Vagina (tissue), 2 donors: Measurements from ENCODE around the gene ADGRD2. TPM values are rescaled to one million over a fixed set of nuclear protein-coding genes. Genes with fewer than 3 reads are reported as not detected.

Experiments used
- DNase-seq, 2 donors: peaks; one replicate each; pipeline ENCODE4 v3.0.0-alpha.2; 2017; ENCODE audit errors: extremely low spot score in 2 of 2
- H3K27ac ChIP-seq: fragments of 200-600 bp; sonication (generic); one replicate; pipeline ENCODE4 v1.5.1; 2019
- H3K27me3 ChIP-seq: fragments of 200-600 bp; sonication (generic); one replicate; pipeline ENCODE4 v1.5.1; 2019
- H3K36me3 ChIP-seq, 2 donors: fragments of 200-600 bp; sonication (generic); one replicate each; pipeline ENCODE4 v1.5.1; 2017 to 2019
- H3K4me1 ChIP-seq: fragments of 200-600 bp; sonication (generic); one replicate; pipeline ENCODE4 v1.5.1; 2019
- H3K4me3 ChIP-seq, 2 donors: fragments of 200-600 bp; sonication (generic); 1 replicate in 1 of 2; 2 replicates in 1 of 2; pipeline ENCODE4 v1.5.1; 2016 to 2019
- H3K9me3 ChIP-seq: fragments of 200-600 bp; sonication (generic); one replicate; pipeline ENCODE4 v1.5.1; 2019
- CTCF ChIP-seq, 3 experiments: fragments of 450-650 bp in 2 of 3; fragments of 200-600 bp in 1 of 3; sonication (generic) in 1 of 3; IDR thresholded peaks; one replicate each; pipeline ENCODE4 v1.5.1; 2017 to 2019; ENCODE audit warnings: antibody characterized with exemption in 3 of 3, mild to moderate bottlenecking in 2 of 3, moderate library complexity in 2 of 3
- POLR2A ChIP-seq, 2 donors: fragments of 450-650 bp; IDR thresholded peaks; one replicate each; pipeline ENCODE4 v1.6.1; 2017; ENCODE audit warnings: antibody characterized with exemption in 2 of 2, mild to moderate bottlenecking in 2 of 2, moderate library complexity in 2 of 2
- POLR2AphosphoS5 ChIP-seq, 2 donors: sonication (generic); formaldehyde crosslinking; IDR thresholded peaks; one replicate each; pipeline ENCODE4 v1.9.0; 2017; ENCODE audit warnings: antibody characterized with exemption in 2 of 2, mild to moderate bottlenecking in 2 of 2, low read depth in 1 of 2; ENCODE audit not compliant: insufficient read depth in 1 of 2
- intact Hi-C: fragments of 100-400 bp; cut with DNase I; formaldehyde crosslinking; loops from one replicate; pipeline ENCODE4 v1.15.1; 2023
- total RNA-seq: library from RNA; depleted of rRNA; stranded (reverse); fragments of >200 nt; gene quantifications from one replicate; pipeline ENCODE4 v1.2.3, GENCODE V29; 2016

Gene ADGRD2
- total RNA-seq, 1 donor from 2014 or later = 4.2 TPM

- TF ChIP-seq CTCF (IDR thresholded peaks at IDR 0.05) = no peak
- TF ChIP-seq POLR2AphosphoS5 (IDR thresholded peaks at IDR 0.05; ENCODE audit: insufficient read depth in 1 of 2, low read depth in 1 of 2) = no peak
- Histone ChIP-seq H3K36me3 (no peaks in the 10 kb centered on the region), H3K4me3 (no peak overlapping the region), H3K4me1 (no peaks in the 10 kb centered on the region), H3K27ac (no peak overlapping the region), H3K9me3 (no peaks in the 10 kb centered on the region), H3K27me3 (peaks cover 3% of the 10 kb centered on the region)
- intact Hi-C loops = no loop called here
- DNase-seq = no peak
Measured at GRCh38 chr9:124489222-124489621, 39.0 kb downstream of the ADGRD2 start.

GRCh38 chr9:124490004-124490403 is 39.8 kb downstream of the ADGRD2 start:
- DNase-seq = no peak
- no peaks in the 10 kb centered on the region for H3K4me1 ChIP-seq
- H3K27ac ChIP-seq = no peak overlapping the region
- H3K9me3 ChIP-seq = no peaks in the 10 kb centered on the region
- no peaks in the 10 kb centered on the region for H3K36me3 ChIP-seq
- no peak overlapping the region for H3K4me3 ChIP-seq
- TF ChIP-seq POLR2AphosphoS5 (IDR thresholded peaks at IDR 0.05; ENCODE audit: insufficient read depth in 1 of 2, low read depth in 1 of 2) (no peak), POLR2A (IDR thresholded peaks at IDR 0.05) (no peak), CTCF (IDR thresholded peaks at IDR 0.05) (no peak)
- intact Hi-C loops = no loop called here
- peaks cover 3% of the 10 kb centered on the region for H3K27me3 ChIP-seq

- DNase-seq = no peak
- Histone ChIP-seq H3K36me3 (no peaks in the 10 kb centered on the region), H3K4me3 (no peak overlapping the region), H3K27me3 (peaks cover 1% of the 10 kb centered on the region), H3K4me1 (no peaks in the 10 kb centered on the region), H3K27ac (no peak overlapping the region), H3K9me3 (no peaks in the 10 kb centered on the region)
- TF ChIP-seq POLR2AphosphoS5 (IDR thresholded peaks at IDR 0.05; ENCODE audit: insufficient read depth in 1 of 2, low read depth in 1 of 2) = no peak
- TF ChIP-seq POLR2A (IDR thresholded peaks at IDR 0.05) = no peak
- TF ChIP-seq CTCF (IDR thresholded peaks at IDR 0.05) = no peak
- intact Hi-C loops = no loop called here
Measured at GRCh38 chr9:124491049-124491975, 41.1 kb downstream of the ADGRD2 start.

DNA sequence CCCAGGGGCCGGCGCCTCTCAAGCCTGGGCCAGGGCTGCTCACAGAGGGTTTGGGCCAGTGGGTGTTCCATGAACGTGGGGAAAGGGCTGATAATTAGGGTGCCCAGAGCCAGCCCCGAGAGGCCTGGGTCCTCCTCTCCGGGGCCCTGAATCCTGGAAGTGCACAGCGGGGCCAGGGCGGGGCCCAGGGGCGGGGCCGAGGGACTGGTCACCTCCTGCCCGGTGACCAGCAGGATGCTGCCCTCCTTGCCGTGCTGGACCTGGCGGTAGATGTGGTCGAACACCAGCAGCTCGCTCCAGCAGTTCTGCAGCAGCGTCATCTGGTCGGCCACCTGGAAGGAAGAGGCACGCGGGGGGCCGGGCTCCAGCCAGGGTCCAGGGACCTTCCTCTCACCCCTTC is 42.6 kb downstream of the ADGRD2 start:
- no peak for DNase-seq
- no peaks in the 10 kb centered on the region for H3K9me3 ChIP-seq
- TF ChIP-seq POLR2A (IDR thresholded peaks at IDR 0.05) (no peak), POLR2AphosphoS5 (IDR thresholded peaks at IDR 0.05; ENCODE audit: insufficient read depth in 1 of 2, low read depth in 1 of 2) (no peak), CTCF (IDR thresholded peaks at IDR 0.05) (no peak)
- H3K4me3 ChIP-seq = no peak overlapping the region
- H3K4me1 ChIP-seq = no peaks in the 10 kb centered on the region
- no peaks in the 10 kb centered on the region for H3K36me3 ChIP-seq
- no peaks in the 10 kb centered on the region for H3K27me3 ChIP-seq
- no peak overlapping the region for H3K27ac ChIP-seq
- intact Hi-C loops = no loop called here

DNA sequence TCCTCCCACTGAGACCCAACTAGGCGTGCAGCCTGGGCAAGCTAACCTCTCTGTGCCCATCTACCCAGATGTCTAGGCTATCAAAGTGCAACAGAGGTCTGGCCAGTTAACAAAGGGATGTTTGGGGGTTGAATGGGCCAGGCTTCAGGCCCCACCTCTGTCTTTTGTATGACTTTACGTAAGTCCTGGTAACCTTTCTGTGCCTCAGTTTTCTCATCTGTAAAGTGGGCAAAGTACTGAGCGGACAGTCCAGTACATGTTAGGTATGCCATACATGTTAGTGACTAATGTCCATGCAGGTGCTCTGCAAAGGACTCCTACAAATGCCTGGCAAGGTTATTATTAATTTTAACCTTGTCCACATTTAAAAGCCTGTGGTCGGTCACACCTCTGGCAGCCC is 43.0 kb downstream of the ADGRD2 start:
- Histone ChIP-seq H3K9me3 (no peaks in the 10 kb centered on the region), H3K27me3 (no peaks in the 10 kb centered on the region), H3K4me3 (no peak overlapping the region), H3K36me3 (no peaks in the 10 kb centered on the region), H3K4me1 (no peaks in the 10 kb centered on the region), H3K27ac (no peak overlapping the region)
- TF ChIP-seq POLR2A (IDR thresholded peaks at IDR 0.05) = no peak
- no peak for TF ChIP-seq CTCF (IDR thresholded peaks at IDR 0.05)
- TF ChIP-seq POLR2AphosphoS5 (IDR thresholded peaks at IDR 0.05; ENCODE audit: insufficient read depth in 1 of 2, low read depth in 1 of 2) = no peak
- intact Hi-C loops = no loop called here
- DNase-seq = no peak
